SK-N-DZ (cell line): ENCODE measurements around the gene C11orf58.

Experiments
- DNase-seq: peaks from one replicate; pipeline ENCODE4 v3.0.0-alpha.2; 2015; ENCODE audit warnings: low spot score

The C11orf58 gene

GRCh38 chr11:16801288-16801980 lies 63.0 kb downstream of the C11orf58 start:
- DNase-seq, result no peak

- DNase-seq, result no peak
Measured at GRCh38 chr11:16804104-16804947, 65.9 kb downstream of the C11orf58 start.

DNA sequence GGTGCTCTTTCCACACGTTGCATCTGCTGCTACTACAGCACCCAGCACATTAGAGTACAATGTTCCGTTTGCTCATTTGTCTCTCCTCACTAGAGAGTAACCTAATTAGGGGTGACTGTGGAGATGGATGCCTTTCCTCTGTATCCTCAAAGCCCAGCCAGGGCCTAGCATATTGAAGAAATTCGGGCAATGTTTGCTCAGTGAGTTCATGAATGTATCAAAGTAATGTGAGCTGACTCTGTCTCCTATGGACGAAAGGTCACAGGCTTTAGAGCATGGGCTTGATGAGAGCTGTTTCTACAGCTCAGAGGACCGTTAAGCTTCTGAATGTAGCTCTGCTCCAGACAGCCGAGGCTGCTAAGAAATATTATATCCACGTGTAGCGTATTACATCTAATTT lies 67.5 kb downstream of the C11orf58 start:
- peak; percentile 38 for DNase-seq

- DNase-seq, result no peak
Measured at GRCh38 chr11:16806791-16807190, 68.3 kb downstream of the C11orf58 start.

GRCh38 chr11:16807306-16807705 lies 68.9 kb downstream of the C11orf58 start:
- no peak for DNase-seq
